GM23248 (cell line): ENCODE results near the gene FSTL4.

Experiments
- EZH2 ChIP-seq: fragments of 200-600 bp; sonication (generic); IDR thresholded peaks from 2 replicates; pipeline ENCODE4 v1.6.1; 2018; ENCODE audit warnings: antibody characterized with exemption, mild to moderate bottlenecking; ENCODE audit not compliant: insufficient read depth, poor library complexity, severe bottlenecking
- EZH2phosphoT487 ChIP-seq: fragments of 200-600 bp; sonication (generic); IDR thresholded peaks from 2 replicates; pipeline ENCODE4 v1.6.1; 2018; ENCODE audit warnings: antibody characterized with exemption, moderate library complexity, mild to moderate bottlenecking, low read depth; ENCODE audit not compliant: insufficient read depth

GRCh38 chr5:133427121-133427777 is 185.1 kb downstream of the FSTL4 start:
- TF ChIP-seq EZH2 (no peak), EZH2phosphoT487 (no peak)
